Hepatic stellate cell (primary cell): Measurements from ENCODE around the gene PTPRD.

Experiments used
- DNase-seq: peaks from one replicate; pipeline ENCODE4 v3.0.0; 2011; ENCODE audit warnings: low spot score

PTPRD gene

GRCh38 chr9:10612641-10613398, at the start of gene PTPRD:
PTPRD (minus strand) TSS chr9:10613002.
- peak; percentile 30 for DNase-seq

GRCh38 chr9:10661994-10662393, 49.2 kb upstream of the PTPRD start:
- no peak for DNase-seq

GRCh38 chr9:10661376-10661775, 48.6 kb upstream of the PTPRD start:
- DNase-seq, result no peak

GRCh38 chr9:10651012-10651411, 38.2 kb upstream of the PTPRD start:
- DNase-seq, result no peak

GRCh38 chr9:10649076-10649475, 36.3 kb upstream of the PTPRD start:
- DNase-seq, result no peak

- DNase-seq, result no peak
These were observed 21.0 kb upstream of the PTPRD start for GRCh38 chr9:10633785-10634184.

GRCh38 chr9:10614196-10614800, 1.5 kb upstream of the PTPRD start:
- no peak for DNase-seq

- no peak for DNase-seq
These were observed 617 bp upstream of the PTPRD start for GRCh38 chr9:10613419-10613818.

- DNase-seq, result no peak
These were observed 7.4 kb downstream of the PTPRD start for GRCh38 chr9:10605388-10605787.

- no peak for DNase-seq
These were observed 7.9 kb downstream of the PTPRD start for GRCh38 chr9:10604927-10605326.

- DNase-seq, result no peak
These were observed 15.0 kb downstream of the PTPRD start for GRCh38 chr9:10597801-10598200.

- no peak for DNase-seq
These were observed 18.3 kb downstream of the PTPRD start for GRCh38 chr9:10594482-10594881.

GRCh38 chr9:10586407-10586806, 26.4 kb downstream of the PTPRD start:
- no peak for DNase-seq

GRCh38 chr9:10571699-10572098, 41.1 kb downstream of the PTPRD start:
- DNase-seq, result no peak

GRCh38 chr9:10566848-10567247, 46.0 kb downstream of the PTPRD start:
- no peak for DNase-seq

GRCh38 chr9:10562581-10563343, 50.0 kb downstream of the PTPRD start:
- peak; percentile 3 for DNase-seq

GRCh38 chr9:10548348-10548747, 64.5 kb downstream of the PTPRD start:
- no peak for DNase-seq

GRCh38 chr9:10538073-10538472, 74.7 kb downstream of the PTPRD start:
- no peak for DNase-seq

- no peak for DNase-seq
These were observed 78.0 kb downstream of the PTPRD start for GRCh38 chr9:10534850-10535249.

- DNase-seq, result no peak
These were observed 86.8 kb downstream of the PTPRD start for GRCh38 chr9:10525972-10526371.

GRCh38 chr9:10523164-10523563, 89.6 kb downstream of the PTPRD start:
- no peak for DNase-seq

- no peak for DNase-seq
These were observed 100.7 kb downstream of the PTPRD start for GRCh38 chr9:10512144-10512543.

- no peak for DNase-seq
These were observed 123.9 kb downstream of the PTPRD start for GRCh38 chr9:10488937-10489336.
